ENCODE results near the gene DYNLL2.
"Not testable (repeated sequence)": the region's sequence is repeated elsewhere in the genome, so short reads cannot be mapped to it uniquely, and the experiment has no call there.

DYNLL2 gene

GRCh38 chr17:58082870-58083490 is at the start of gene DYNLL2:
Gene DYNLL2 (plus strand): TSS chr17:58083419. CDS start chr17:58087091, 3,672 bp downstream.
- peak; percentile 88 for DNase-seq (ENCODE audit: low spot score)

- DNase-seq (ENCODE audit: low spot score), result no peak
Measured at GRCh38 chr17:58039975-58040374, 43.2 kb upstream of the DYNLL2 start.

DNA sequence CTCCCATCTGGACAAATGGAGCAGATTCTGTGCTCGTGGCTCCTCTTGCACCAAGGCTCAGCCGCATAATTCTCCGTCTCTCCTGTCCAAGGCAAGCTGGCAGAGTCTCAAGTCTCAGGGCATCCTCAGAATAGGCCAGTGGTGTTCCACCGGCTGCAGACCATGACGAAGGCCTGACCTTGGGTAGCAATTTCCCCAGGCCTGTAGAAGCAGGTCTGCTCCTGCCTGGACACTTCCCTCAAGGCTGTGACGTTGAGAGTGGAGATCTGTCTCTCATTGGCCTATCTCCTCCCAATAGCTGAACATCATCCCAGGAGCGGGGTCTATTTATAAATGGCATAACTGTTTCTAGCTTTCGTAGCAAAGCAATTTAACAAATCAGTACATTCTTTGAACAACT is 42.8 kb upstream of the DYNLL2 start:
- no peak for DNase-seq (ENCODE audit: low spot score)

DNA sequence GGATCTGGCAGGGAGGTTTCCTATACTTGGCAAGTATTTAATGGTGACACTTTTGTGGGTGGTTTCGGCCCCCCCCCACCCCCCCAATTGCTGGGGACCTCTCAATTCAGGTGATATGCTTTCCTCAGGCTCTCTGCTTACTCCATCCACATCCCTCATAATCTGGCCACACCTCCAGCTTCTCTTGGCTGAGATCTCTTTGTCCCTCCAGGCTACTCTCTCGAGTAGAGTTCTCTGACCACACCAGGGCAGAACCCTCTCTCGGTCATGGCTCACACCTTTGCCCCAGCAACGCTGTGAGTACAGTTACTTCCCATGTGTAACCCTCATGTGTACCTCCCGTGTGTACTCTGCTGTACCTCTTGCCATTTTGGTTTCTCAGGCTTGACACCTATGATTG is 42.1 kb upstream of the DYNLL2 start:
- DNase-seq (ENCODE audit: low spot score), result no peak

- DNase-seq (ENCODE audit: low spot score), result no peak
Measured at GRCh38 chr17:58043221-58044181, 39.7 kb upstream of the DYNLL2 start.

GRCh38 chr17:58044256-58044655 is 39.0 kb upstream of the DYNLL2 start:
- not testable (repeated sequence) for DNase-seq (ENCODE audit: low spot score)

DNA sequence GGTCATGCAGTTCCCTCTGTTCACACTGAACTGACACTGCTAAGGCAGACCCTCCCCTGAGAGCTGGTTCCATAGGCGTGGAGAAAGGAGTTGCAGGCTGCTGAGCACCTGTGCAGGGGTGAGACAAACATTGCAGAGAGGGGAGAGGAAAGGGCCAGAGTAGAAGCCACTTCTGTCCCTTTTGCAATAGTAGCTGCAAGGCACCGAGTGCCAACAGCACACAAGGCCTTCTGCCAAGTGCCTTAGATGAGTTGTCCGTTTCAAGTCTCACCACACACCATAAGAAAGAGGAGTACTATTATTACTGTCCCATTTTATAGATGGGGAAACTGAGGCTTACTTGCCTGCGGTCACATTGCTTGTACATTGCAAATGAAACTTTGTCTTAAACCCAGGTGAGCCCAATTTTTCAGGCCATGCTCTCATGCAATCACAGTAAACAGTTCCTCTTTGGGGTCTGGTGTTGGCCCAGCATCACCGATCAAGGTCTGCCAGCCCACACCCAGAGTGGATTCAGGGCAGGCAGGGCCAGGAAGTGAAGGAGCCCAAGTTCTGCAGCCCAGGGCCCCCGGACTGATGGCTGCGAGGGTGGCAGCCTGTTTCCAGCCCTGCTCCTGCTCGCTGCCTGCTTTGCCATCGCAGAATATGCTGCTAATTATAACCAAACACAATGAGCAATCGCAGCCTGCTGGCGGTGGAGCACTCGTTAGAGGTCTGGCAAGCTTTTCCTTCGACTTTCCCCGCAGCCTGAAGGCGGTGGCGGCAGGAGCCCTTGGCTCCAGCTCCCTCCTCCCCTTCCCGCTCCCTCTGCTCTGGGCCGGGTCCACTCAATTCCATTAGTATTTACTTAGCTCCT is 36.8 kb upstream of the DYNLL2 start:
- no peak for DNase-seq (ENCODE audit: low spot score)

DNA sequence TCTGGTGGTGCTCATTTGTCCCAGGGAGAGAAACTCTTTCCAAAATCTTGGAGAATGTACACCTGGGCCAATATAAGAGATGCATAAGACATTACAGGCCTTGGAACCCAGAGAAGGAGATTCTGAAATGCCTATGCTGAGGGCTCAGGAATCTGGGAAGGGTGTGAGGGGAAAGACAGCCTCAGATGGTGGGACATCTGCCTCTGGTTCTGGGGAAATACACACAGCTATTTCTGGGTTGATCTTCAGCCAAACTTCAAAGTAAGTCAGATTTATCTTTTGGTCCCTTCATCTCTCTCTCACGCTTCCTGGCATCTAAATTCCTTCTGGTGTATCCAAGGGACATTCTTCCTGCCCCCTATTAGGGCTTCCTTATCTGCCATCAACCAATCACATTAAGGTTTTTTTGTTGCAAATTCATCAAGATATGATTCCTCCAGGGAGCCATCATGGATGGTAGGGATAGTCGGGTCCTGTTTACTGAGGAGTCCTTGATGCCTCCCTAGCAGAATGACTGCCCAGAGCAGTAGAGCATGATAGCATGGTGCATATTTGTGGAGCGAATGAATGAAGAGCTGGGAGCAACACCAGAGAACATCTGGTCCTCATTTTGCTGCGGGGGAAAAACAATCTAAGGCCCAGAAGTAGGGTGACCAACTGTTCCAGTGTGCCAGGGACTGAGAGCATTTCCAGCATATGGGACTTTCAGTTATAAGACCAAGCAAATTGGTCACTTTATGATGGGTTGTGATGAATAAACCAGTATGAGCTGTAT is 35.7 kb upstream of the DYNLL2 start:
- no peak for DNase-seq (ENCODE audit: low spot score)

DNA sequence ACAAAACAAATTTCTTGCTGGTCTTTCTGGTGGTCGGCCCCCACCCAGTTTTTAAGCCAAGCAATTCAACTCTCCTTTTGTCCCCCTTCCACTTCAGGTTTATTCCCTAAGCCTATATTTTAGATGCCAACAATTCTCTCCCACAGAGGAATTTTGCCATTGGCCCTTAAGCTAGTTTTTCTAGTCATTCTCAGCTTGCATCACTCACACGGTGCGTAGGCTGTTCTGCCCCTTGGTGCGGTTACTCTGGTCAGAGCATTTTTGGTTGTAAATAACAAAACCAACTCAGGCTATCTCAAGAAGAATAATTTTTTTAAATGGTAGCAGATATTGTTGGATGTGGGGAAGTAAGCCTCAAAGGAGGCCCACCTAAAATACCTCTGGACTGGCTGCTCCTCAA is 33.7 kb upstream of the DYNLL2 start:
- no peak for DNase-seq (ENCODE audit: low spot score)

GRCh38 chr17:58050966-58051365 is 32.3 kb upstream of the DYNLL2 start:
- DNase-seq (ENCODE audit: low spot score), result no peak

- DNase-seq (ENCODE audit: low spot score), result no peak
Measured at GRCh38 chr17:58051468-58051867, 31.8 kb upstream of the DYNLL2 start.

DNA sequence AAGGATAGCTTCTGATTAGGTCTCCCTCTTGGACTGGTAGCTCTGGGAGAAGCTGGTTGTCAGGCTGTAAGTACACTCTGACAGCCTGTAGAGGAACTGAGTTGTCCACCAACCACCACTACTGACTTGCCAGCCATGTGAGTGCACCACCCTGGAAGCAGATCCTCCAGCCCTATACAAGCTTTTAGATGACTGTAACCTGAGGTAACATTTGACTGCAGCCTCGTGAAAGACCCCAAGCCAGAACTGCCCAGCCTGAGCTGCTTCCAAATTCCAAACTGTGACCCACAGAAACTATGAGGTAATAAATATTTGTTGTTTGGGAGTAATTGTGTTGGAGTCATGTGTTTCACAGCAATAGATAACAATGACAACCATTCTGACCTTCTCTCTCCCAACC is 30.8 kb upstream of the DYNLL2 start:
- no peak for DNase-seq (ENCODE audit: low spot score)

DNA sequence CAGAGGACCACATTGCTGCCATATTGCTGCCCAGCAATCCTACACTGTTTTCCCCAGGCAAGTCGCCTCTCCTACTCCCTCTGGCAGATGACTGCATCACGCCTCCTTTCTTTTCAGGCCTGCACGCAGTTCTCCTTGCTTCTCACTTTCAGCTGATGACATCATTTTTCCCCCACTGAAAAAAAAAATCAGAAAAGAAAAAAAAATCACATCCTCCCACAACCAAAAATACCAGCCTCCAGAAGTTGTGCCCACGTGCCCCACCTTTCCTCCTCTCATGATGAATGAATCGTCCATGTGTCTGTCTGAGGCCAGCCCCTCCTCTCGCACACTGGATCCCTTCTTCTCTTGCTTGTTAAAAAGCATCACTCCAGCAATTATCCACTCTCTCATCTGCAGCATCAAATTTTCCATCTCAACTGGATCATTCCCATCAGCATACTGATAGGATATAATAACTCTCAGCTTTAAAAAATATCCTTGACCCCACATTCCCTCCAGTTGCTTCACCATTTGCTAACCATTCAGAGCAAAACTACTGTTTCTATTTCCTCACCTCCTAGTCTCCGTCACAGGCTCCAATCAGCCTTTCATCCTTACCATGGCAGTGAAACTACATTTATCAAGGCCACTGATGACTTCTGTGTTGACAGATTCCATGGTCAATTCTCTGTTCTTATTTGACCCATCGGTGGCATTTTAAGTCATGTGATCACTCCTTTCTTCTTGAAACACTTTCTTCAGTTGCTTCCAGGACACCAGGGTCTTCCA is 30.1 kb upstream of the DYNLL2 start:
- no peak for DNase-seq (ENCODE audit: low spot score)

DNA sequence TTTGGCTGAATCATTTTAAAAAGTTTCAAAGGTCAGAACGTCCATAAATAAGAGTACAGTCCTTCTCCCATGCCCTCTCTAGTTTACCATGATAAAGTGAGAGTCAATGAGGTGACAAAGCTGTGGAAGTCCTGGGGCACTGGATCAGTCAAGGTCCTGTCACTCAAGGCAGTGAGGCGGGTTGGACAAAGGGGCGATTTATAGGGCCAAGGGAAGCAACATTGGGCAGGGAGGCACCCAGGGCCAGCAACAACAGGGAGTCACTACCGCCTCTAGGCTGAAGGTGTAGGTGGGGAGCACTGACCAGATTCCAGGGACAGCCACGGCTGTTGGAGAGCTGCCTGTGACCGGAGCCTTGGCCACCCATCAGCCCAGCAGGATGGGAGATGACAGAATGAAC is 28.6 kb upstream of the DYNLL2 start:
- no peak for DNase-seq (ENCODE audit: low spot score)

- no peak for DNase-seq (ENCODE audit: low spot score)
Measured at GRCh38 chr17:58056476-58056875, 26.7 kb upstream of the DYNLL2 start.

DNA sequence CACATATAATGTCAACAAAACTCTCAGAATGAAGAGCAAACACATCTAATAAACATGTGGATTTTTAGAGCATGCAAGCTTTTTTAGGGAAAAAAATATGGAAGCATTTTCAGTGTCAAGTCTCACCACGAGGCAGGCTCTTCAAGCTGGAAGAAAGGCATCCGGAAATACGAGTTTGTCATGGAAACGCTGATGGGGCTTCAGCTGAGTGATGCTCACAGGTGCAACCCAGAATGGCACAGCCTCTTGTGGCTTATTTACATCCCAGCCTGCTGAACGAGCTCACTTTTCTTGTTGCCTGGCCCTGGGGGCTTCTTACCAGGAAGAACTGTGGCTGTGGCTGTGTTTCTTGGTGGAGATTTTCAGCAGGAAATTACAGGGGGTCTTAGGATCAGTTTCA is 24.1 kb upstream of the DYNLL2 start:
- no peak for DNase-seq (ENCODE audit: low spot score)

GRCh38 chr17:58060596-58061191 is 22.5 kb upstream of the DYNLL2 start:
- DNase-seq (ENCODE audit: low spot score), result no peak

DNA sequence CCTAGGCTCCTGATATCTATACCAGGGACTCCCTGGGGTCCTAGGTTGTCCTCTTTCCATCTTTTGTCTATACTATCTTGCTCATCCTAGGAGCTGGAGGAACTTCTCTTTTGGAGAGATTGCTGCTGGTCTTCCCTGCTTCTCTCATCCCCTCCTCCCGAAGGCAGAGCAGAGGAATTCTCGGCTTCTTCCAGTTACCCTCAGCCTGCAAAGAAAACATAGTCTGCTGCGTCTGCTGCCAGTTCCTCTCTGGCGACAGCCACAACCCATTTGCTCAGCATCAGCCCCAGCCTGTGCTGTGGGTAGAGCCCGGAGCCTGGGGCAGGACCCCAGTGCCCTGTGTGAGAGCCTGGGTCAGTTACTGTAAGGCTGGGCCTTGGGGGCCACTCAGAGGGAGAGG is 21.5 kb upstream of the DYNLL2 start:
- DNase-seq (ENCODE audit: low spot score), result no peak

- DNase-seq (ENCODE audit: low spot score), result no peak
Measured at GRCh38 chr17:58065238-58065637, 18.0 kb upstream of the DYNLL2 start.

- no peak for DNase-seq (ENCODE audit: low spot score)
Measured at GRCh38 chr17:58066401-58066800, 16.8 kb upstream of the DYNLL2 start.

DNA sequence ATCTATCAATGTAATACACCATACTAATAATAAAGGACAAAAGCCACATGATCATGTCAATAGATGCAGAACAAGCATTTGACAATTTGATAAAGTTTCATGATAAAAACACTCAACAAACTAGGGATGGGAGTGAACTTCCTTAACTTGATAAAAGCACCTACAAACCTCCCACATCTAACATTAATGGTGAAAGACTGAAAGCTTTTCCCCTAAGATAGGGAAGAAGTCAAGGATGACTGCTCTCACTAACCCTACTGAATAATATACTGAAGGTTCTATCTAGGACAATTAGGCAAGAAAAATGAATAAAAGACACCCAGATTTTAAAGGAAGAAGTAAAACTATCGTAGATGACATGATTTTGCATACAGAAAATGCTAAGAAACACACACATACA is 10.4 kb upstream of the DYNLL2 start:
- no peak for DNase-seq (ENCODE audit: low spot score)
